Adrenal gland (tissue), 5 donors: ENCODE results near the gene PTAR1.

Experiments used
- CTCF ChIP-seq, 6 experiments: fragments of 450-650 bp in 4 of 6; fragments of 200-600 bp in 2 of 6; sonication (generic) in 1 of 6; IDR thresholded peaks; 1 replicate in 5 of 6; 2 replicates in 1 of 6; pipeline versions ENCODE4 v1.5.1 to v1.8.0; 2016 to 2021; ENCODE audit warnings: antibody characterized with exemption in 6 of 6, mild to moderate bottlenecking in 2 of 6, moderate library complexity in 1 of 6
- POLR2A ChIP-seq, 2 donors: fragments of 450-650 bp; IDR thresholded peaks; one replicate each; pipeline ENCODE4 v1.6.1; 2017; ENCODE audit warnings: antibody characterized with exemption in 2 of 2, mild to moderate bottlenecking in 2 of 2, moderate library complexity in 1 of 2
- donor health status: DM: no; HTN: no; CAD: no.

GRCh38 chr9:69755205-69755604 is 4.6 kb downstream of the PTAR1 start:
- TF ChIP-seq CTCF (IDR thresholded peaks at IDR 0.05) (no peak), POLR2A (IDR thresholded peaks at IDR 0.05) (no peak)
